Vagina (tissue), 2 donors: ENCODE measurements around the gene VSIR. TPM values are rescaled to one million over a fixed set of nuclear protein-coding genes. Genes with fewer than 3 reads are reported as not detected.

Experiments used
- DNase-seq, 2 donors: peaks; one replicate each; pipeline ENCODE4 v3.0.0-alpha.2; 2017; ENCODE audit errors: extremely low spot score in 2 of 2
- H3K27ac ChIP-seq: fragments of 200-600 bp; sonication (generic); one replicate; pipeline ENCODE4 v1.5.1; 2019
- H3K27me3 ChIP-seq: fragments of 200-600 bp; sonication (generic); one replicate; pipeline ENCODE4 v1.5.1; 2019
- H3K36me3 ChIP-seq, 2 donors: fragments of 200-600 bp; sonication (generic); one replicate each; pipeline ENCODE4 v1.5.1; 2017 to 2019
- H3K4me1 ChIP-seq: fragments of 200-600 bp; sonication (generic); one replicate; pipeline ENCODE4 v1.5.1; 2019
- H3K4me3 ChIP-seq, 2 donors: fragments of 200-600 bp; sonication (generic); 1 replicate in 1 of 2; 2 replicates in 1 of 2; pipeline ENCODE4 v1.5.1; 2016 to 2019
- H3K9me3 ChIP-seq: fragments of 200-600 bp; sonication (generic); one replicate; pipeline ENCODE4 v1.5.1; 2019
- POLR2A ChIP-seq, 2 donors: fragments of 450-650 bp; IDR thresholded peaks; one replicate each; pipeline ENCODE4 v1.6.1; 2017; ENCODE audit warnings: antibody characterized with exemption in 2 of 2, mild to moderate bottlenecking in 2 of 2, moderate library complexity in 2 of 2
- POLR2AphosphoS5 ChIP-seq, 2 donors: sonication (generic); formaldehyde crosslinking; IDR thresholded peaks; one replicate each; pipeline ENCODE4 v1.9.0; 2017; ENCODE audit warnings: antibody characterized with exemption in 2 of 2, mild to moderate bottlenecking in 2 of 2, low read depth in 1 of 2; ENCODE audit not compliant: insufficient read depth in 1 of 2
- intact Hi-C: fragments of 100-400 bp; cut with DNase I; formaldehyde crosslinking; loops from one replicate; pipeline ENCODE4 v1.15.1; 2023
- total RNA-seq: library from RNA; depleted of rRNA; stranded (reverse); fragments of >200 nt; gene quantifications from one replicate; pipeline ENCODE4 v1.2.3, GENCODE V29; 2016
- TF ChIP-seq, protein P1 (sequence below), 3 experiments: fragments of 450-650 bp in 2 of 3; fragments of 200-600 bp in 1 of 3; sonication (generic) in 1 of 3; IDR thresholded peaks; one replicate each; pipeline ENCODE4 v1.5.1; 2017 to 2019; ENCODE audit warnings: antibody characterized with exemption in 3 of 3, mild to moderate bottlenecking in 2 of 3, moderate library complexity in 2 of 3

VSIR gene
- 96.5 TPM for total RNA-seq

DNA sequence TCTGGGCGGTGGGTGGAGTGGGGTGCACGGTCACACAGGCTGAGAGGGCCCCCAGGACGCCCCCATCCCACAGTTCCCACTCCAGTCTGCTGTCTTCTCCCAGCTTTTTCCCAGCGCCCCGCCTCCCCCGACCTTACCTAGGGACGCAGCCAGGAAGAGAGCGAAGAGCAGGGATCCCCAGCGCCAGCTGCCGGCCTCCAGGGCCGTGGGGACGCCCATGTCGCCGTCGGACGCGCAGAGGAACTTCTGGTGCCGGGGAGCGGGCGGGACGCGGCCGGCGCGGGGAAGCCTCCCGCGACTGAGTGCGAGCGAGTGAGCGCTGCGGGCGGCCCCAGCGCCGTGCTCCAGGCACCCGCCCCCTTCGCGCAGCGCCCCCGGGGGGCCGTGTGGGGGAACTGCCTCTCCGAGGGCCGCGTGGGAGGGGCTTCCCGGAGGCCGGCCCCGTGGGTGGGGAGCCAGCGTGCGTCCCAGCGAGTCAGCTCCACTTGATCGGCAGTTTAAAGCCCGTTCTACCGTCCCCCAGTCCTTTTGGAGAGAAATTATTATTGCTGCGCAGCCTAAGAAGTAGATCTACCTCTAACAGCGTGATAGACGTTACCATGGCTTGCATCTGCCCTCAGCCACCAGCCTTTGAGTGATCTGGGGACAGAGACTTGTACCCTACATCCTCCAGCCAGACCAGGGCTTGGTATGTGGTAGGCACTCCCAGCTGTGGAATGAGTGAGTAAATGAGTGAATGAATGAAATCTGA, at the start of gene VSIR:
VSIR (minus strand) TSS at position 300 of the 751 bp plus-strand sequence; CDS start at position 219, 81 bp downstream.
- TF ChIP-seq POLR2A (IDR thresholded peaks at IDR 0.05), result peak; percentile 61 to 97
- TF ChIP-seq, protein P1, sequence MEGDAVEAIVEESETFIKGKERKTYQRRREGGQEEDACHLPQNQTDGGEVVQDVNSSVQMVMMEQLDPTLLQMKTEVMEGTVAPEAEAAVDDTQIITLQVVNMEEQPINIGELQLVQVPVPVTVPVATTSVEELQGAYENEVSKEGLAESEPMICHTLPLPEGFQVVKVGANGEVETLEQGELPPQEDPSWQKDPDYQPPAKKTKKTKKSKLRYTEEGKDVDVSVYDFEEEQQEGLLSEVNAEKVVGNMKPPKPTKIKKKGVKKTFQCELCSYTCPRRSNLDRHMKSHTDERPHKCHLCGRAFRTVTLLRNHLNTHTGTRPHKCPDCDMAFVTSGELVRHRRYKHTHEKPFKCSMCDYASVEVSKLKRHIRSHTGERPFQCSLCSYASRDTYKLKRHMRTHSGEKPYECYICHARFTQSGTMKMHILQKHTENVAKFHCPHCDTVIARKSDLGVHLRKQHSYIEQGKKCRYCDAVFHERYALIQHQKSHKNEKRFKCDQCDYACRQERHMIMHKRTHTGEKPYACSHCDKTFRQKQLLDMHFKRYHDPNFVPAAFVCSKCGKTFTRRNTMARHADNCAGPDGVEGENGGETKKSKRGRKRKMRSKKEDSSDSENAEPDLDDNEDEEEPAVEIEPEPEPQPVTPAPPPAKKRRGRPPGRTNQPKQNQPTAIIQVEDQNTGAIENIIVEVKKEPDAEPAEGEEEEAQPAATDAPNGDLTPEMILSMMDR (IDR thresholded peaks at IDR 0.05), result peak; percentile 60 to 88 (median 84)
- TF ChIP-seq POLR2AphosphoS5 (IDR thresholded peaks at IDR 0.05; ENCODE audit: insufficient read depth in 1 of 2, low read depth in 1 of 2), result peak; percentile 32 to 93

DNA sequence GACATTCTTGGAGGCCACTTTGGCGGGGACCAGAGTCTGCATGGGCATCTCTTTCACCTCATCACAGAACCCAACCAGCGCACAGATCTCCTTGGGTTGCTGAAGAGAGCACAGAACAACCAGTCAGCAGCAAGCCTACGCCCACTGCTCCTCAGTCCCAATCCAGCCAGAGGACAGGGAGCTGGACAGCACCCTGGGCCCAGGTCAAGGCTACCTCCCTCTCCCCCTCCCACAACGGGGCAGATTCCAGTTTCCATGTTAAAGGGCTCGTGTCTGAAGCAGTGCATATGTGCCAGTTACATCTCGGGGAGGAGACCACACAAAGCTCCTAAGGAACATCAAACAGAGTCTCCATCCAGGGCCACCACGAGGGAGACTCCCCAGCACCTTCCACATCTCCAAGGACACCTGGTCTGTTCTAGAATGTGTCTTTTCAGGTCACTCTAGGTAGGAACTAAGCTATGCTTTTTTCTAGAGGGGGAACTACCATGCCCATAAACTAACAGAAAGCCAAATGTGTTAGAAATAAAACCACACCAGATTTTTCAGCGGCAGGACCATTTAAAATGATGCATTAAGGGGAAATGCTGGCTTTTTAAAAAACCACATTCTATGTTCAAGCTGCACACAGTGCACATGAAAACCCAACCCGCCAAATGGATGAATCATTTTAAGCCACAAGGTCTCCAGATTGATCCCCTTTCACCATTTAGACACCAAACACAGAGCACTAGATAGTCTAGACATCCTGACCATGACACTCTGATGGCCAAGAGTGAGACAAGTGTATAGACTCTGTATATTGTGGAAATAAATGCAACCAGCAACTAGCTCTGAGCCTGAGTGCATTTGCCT, 48.8 kb upstream of the VSIR start:
- intact Hi-C loops, result no loop called here
- DNase-seq, result no peak
- Histone ChIP-seq H3K4me3 (no peak overlapping the region), H3K4me1 (no peaks in the 10 kb centered on the region), H3K27me3 (no peaks in the 10 kb centered on the region), H3K27ac (no peak overlapping the region), H3K9me3 (no peaks in the 10 kb centered on the region), H3K36me3 (peaks cover 5 to 94% of the 10 kb centered on the region in 2 donors)
- TF ChIP-seq, protein P1 (IDR thresholded peaks at IDR 0.05), result no peak
- TF ChIP-seq POLR2A (IDR thresholded peaks at IDR 0.05), result no peak

More for the DNA sequence above, at the start of gene VSIR:
- Histone ChIP-seq H3K4me1 (peaks cover 60% of the 10 kb centered on the region), H3K4me3 (peak within 1 kb of the TSS; percentile 83 to 90), H3K27me3 (no peaks in the 10 kb centered on the region), H3K27ac (peak within 1 kb of the TSS; percentile 99), H3K9me3 (no peaks in the 10 kb centered on the region), H3K36me3 (no peaks in the 10 kb centered on the region)
- intact Hi-C loops, result loop anchor here (5.0 kb wide), 1 partner anchor 61 kb away; no protein-coding TSS in a partner anchor
- no peak for DNase-seq

DNA sequence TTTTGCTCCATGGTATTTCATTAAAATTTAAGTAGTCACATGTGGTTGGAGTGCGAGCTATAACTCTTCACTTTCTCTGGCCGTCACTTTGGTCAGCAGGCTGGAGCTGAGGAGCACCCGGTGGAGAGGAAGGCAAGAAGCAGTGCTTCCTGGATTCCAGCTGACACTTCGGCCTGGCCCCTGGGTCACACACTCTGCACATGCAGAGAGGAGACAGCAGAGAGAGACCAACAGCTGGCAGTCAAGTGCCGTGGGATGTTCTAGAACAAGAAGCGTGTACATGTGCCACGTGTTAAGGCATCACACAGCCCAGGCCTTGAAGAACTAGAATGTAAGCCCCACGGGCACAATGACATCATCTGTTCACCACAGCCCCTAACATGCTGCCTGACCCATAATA, 47.6 kb upstream of the VSIR start:
- Histone ChIP-seq H3K4me3 (no peak overlapping the region), H3K4me1 (no peaks in the 10 kb centered on the region), H3K9me3 (no peaks in the 10 kb centered on the region), H3K36me3 (peaks cover 5 to 95% of the 10 kb centered on the region in 2 donors), H3K27me3 (no peaks in the 10 kb centered on the region), H3K27ac (no peak overlapping the region)
- TF ChIP-seq POLR2AphosphoS5 (IDR thresholded peaks at IDR 0.05; ENCODE audit: insufficient read depth in 1 of 2, low read depth in 1 of 2), result no peak
- TF ChIP-seq POLR2A (IDR thresholded peaks at IDR 0.05), result no peak
- TF ChIP-seq, protein P1 (IDR thresholded peaks at IDR 0.05), result no peak
- no peak for DNase-seq
- intact Hi-C loops, result no loop called here

DNA sequence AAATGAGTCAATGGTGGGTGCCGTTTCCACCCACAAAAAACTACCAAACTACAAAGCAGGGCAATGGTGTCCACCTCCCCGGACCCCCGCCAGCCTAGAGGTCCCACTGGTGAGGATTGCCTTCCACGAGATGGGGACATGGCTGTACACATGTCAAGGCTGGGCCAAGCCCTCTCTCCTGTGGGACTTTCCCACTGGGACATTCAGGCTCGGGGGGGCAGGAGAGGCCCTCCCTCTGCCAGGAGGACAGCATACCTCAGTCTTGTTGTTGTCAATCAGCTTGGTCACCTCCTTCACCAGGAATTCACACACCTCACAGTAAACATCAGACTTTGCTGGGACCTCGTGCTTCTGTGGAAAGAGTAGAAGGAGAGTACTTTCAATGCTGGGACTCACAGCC, 46.7 kb upstream of the VSIR start:
- no peak for DNase-seq
- H3K27me3 ChIP-seq, result no peaks in the 10 kb centered on the region
- H3K4me1 ChIP-seq, result no peaks in the 10 kb centered on the region
- no peak for TF ChIP-seq POLR2AphosphoS5 (IDR thresholded peaks at IDR 0.05; ENCODE audit: insufficient read depth in 1 of 2, low read depth in 1 of 2)
- no peak for TF ChIP-seq POLR2A (IDR thresholded peaks at IDR 0.05)
- TF ChIP-seq, protein P1 (IDR thresholded peaks at IDR 0.05), result no peak
- H3K4me3 ChIP-seq, result no peak overlapping the region
- H3K9me3 ChIP-seq, result no peaks in the 10 kb centered on the region
- H3K27ac ChIP-seq, result no peak overlapping the region
- peaks cover 5 to 95% of the 10 kb centered on the region in 2 donors for H3K36me3 ChIP-seq
- intact Hi-C loops, result loop anchor here (10.0 kb wide), 1 partner anchor 75 kb away; no protein-coding TSS in a partner anchor
